Measurements from ENCODE around the gene APBA2. TPM values are rescaled to one million over a fixed set of nuclear protein-coding genes. Genes with fewer than 3 reads are reported as not detected.
A peak's percentile ranks its signal among the peaks of the same experiment; 100 is the strongest.

Gene APBA2
- total and polyA plus RNA-seq, 2 donors = 6.7 to 15.3 TPM

- Histone ChIP-seq H3K9me3 (ENCODE audit: control insufficient read depth in 2 of 2, insufficient read depth in 1 of 2, low read length in 1 of 2) (no peaks in the 10 kb centered on the region), H3K4me1 (ENCODE audit: control insufficient read depth in 2 of 2, insufficient read depth in 2 of 2, low read length in 2 of 2) (no peaks in the 10 kb centered on the region), H3K36me3 (ENCODE audit: control insufficient read depth in 2 of 2, insufficient read depth in 2 of 2, low read length in 1 of 2) (no peaks in the 10 kb centered on the region), H3K27ac (ENCODE audit: low read depth in 1 of 2, low read length in 1 of 2) (no peak overlapping the region), H3K4me3 (ENCODE audit: low read length in 2 of 2) (no peak overlapping the region), H3K27me3 (ENCODE audit: control insufficient read depth in 2 of 2, insufficient read depth in 1 of 2, low read length in 1 of 2) (no peaks in the 10 kb centered on the region)
- DNase-seq (ENCODE audit: low read depth in 6 of 9, low spot score in 9 of 9) = no peak
- WGBS = 91% methylated on average over 3 of the region's 3 CpGs
Observed at GRCh38 chr15:29031502-29032228, 145.9 kb downstream of the APBA2 start.

DNA sequence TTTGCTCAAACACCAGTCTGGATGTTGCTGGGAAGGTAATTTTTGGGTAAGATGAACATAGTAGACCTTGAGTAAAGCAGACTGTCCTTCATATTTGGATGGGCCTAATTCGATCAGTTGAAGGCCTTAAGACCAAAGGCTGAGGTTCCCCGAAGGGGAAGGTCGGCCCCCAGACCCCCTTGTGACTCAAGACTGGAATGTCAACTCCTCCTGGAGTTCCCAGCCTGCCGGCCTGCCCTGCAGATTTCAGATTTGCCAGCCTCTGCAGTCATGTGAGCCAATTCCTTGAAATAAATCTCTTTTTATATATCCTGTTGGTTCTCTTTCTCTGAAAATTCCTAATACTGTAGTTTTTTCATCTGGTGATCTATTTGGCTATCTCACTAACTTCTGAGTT lies 146.5 kb downstream of the APBA2 start:
- DNase-seq (ENCODE audit: low read depth in 6 of 9, low spot score in 9 of 9) = no peak
- no peak overlapping the region for H3K27ac ChIP-seq (ENCODE audit: low read depth in 1 of 2, low read length in 1 of 2)
- no peaks in the 10 kb centered on the region for H3K4me1 ChIP-seq (ENCODE audit: control insufficient read depth in 2 of 2, insufficient read depth in 2 of 2, low read length in 2 of 2)
- no peaks in the 10 kb centered on the region for H3K9me3 ChIP-seq (ENCODE audit: control insufficient read depth in 2 of 2, insufficient read depth in 1 of 2, low read length in 1 of 2)
- no peaks in the 10 kb centered on the region for H3K27me3 ChIP-seq (ENCODE audit: control insufficient read depth in 2 of 2, insufficient read depth in 1 of 2, low read length in 1 of 2)
- H3K36me3 ChIP-seq (ENCODE audit: control insufficient read depth in 2 of 2, insufficient read depth in 2 of 2, low read length in 1 of 2) = no peaks in the 10 kb centered on the region
- H3K4me3 ChIP-seq (ENCODE audit: low read length in 2 of 2) = no peak overlapping the region
- WGBS = 95% methylated on average over 4 of the region's 4 CpGs

- H3K4me3 ChIP-seq (ENCODE audit: low read length in 2 of 2) = no peak overlapping the region
- no peak for DNase-seq (ENCODE audit: low read depth in 6 of 9, low spot score in 9 of 9)
- 94% methylated on average over 5 of the region's 5 CpGs for WGBS
- no peaks in the 10 kb centered on the region for H3K9me3 ChIP-seq (ENCODE audit: control insufficient read depth in 2 of 2, insufficient read depth in 1 of 2, low read length in 1 of 2)
- H3K27me3 ChIP-seq (ENCODE audit: control insufficient read depth in 2 of 2, insufficient read depth in 1 of 2, low read length in 1 of 2) = no peaks in the 10 kb centered on the region
- H3K4me1 ChIP-seq (ENCODE audit: control insufficient read depth in 2 of 2, insufficient read depth in 2 of 2, low read length in 2 of 2) = no peaks in the 10 kb centered on the region
- H3K36me3 ChIP-seq (ENCODE audit: control insufficient read depth in 2 of 2, insufficient read depth in 2 of 2, low read length in 1 of 2) = no peaks in the 10 kb centered on the region
- no peak overlapping the region for H3K27ac ChIP-seq (ENCODE audit: low read depth in 1 of 2, low read length in 1 of 2)
Observed at GRCh38 chr15:29032751-29033150, 147.0 kb downstream of the APBA2 start.

- DNase-seq (ENCODE audit: low read depth in 6 of 9, low spot score in 9 of 9) = no peak
- Histone ChIP-seq H3K27me3 (ENCODE audit: control insufficient read depth in 2 of 2, insufficient read depth in 1 of 2, low read length in 1 of 2) (no peaks in the 10 kb centered on the region), H3K4me3 (ENCODE audit: low read length in 2 of 2) (no peak overlapping the region), H3K9me3 (ENCODE audit: control insufficient read depth in 2 of 2, insufficient read depth in 1 of 2, low read length in 1 of 2) (no peaks in the 10 kb centered on the region), H3K27ac (ENCODE audit: low read depth in 1 of 2, low read length in 1 of 2) (no peak overlapping the region), H3K36me3 (ENCODE audit: control insufficient read depth in 2 of 2, insufficient read depth in 2 of 2, low read length in 1 of 2) (no peaks in the 10 kb centered on the region), H3K4me1 (ENCODE audit: control insufficient read depth in 2 of 2, insufficient read depth in 2 of 2, low read length in 2 of 2) (no peaks in the 10 kb centered on the region)
- WGBS = 94% methylated on average over 3 of the region's 3 CpGs
Observed at GRCh38 chr15:29034151-29034550, 148.4 kb downstream of the APBA2 start.

DNA sequence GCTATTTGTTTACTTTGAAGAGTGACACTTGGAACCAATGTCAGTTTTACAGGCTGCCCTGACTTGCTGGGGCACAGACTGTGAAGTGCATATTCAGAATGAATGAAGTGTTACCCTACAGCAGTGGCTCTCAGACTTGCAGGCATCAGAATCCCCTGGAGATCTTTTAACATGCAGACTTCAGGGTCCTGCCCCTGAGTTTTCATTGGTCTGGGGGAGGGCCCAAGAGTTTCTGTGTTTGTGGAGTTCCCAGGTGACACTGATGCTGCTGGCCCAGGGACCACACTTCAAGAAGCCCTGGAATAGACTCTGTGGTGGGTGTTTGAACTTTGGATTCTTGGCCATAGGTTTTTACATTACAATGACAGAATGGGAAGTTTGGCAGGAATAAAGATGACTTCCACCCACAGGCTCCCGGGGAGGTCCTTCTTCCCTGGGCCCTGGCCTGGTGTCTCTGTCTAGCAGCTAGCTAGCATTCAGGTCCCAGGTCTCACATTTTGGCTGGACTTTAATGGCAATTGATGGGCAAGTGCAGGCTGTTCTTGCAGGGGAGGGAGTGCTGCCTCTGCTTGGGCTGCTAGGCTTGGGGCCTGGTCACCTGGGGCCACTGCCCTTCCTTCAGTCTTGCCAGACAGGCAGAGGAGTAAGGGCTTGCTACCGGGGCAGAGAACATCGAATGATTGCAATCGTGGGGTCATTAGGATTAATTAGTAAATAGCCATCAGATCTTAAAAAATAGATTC lies 149.0 kb downstream of the APBA2 start:
- Histone ChIP-seq H3K4me1 (ENCODE audit: control insufficient read depth in 2 of 2, insufficient read depth in 2 of 2, low read length in 2 of 2) (no peaks in the 10 kb centered on the region), H3K27ac (ENCODE audit: low read depth in 1 of 2, low read length in 1 of 2) (no peak overlapping the region), H3K4me3 (ENCODE audit: low read length in 2 of 2) (no peak overlapping the region), H3K36me3 (ENCODE audit: control insufficient read depth in 2 of 2, insufficient read depth in 2 of 2, low read length in 1 of 2) (no peaks in the 10 kb centered on the region), H3K9me3 (ENCODE audit: control insufficient read depth in 2 of 2, insufficient read depth in 1 of 2, low read length in 1 of 2) (no peaks in the 10 kb centered on the region), H3K27me3 (ENCODE audit: control insufficient read depth in 2 of 2, insufficient read depth in 1 of 2, low read length in 1 of 2) (no peaks in the 10 kb centered on the region)
- WGBS = 97% methylated on average over 4 of the region's 4 CpGs
- no peak for DNase-seq (ENCODE audit: low read depth in 6 of 9, low spot score in 9 of 9)

DNA sequence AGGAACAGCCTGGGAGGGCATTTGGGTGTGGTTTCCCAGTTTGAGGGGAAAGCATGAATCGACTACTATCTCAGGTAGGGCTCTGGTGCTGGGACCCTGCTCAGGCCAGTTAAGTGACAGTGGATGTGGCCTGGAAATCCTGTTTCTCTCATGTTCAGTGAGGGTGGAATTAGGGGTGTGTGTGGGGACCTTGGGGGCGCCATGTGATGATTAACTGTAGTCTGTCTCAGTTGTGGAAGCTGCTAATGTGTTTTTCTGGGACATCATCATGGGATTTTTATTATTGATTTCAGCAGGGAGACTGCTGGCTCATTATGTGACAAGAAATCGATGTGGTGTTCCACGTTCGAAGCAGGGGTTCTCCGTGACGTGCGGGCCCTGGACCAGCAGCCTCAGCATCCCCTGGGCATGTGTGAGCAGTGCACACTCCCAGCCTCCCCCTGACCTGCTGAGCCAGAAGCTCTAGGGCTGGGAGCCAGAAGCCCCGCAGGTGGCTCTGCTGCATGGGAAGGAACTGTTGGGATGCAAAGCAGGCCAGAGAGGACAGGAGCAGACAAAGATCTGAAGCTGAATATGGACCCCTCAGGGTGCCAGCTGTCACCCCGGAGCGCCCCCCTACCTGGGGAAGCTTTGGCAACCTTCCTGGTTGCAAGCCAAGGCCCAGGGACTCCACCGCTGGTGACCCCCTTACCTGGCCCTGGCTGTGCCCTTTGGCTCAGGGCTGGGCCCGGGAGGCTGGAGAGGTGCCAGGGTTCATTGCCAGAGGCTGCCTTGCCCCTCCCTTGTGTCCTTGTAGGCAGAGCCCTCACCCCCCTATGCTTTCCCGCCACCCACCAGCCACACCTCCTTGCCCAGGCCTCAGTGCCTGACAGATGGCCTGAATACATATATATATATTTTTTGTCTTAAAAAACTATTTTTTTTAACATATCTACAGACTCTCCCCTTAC lies 149.8 kb downstream of the APBA2 start:
- no peaks in the 10 kb centered on the region for H3K4me1 ChIP-seq (ENCODE audit: control insufficient read depth in 2 of 2, insufficient read depth in 2 of 2, low read length in 2 of 2)
- H3K36me3 ChIP-seq (ENCODE audit: control insufficient read depth in 2 of 2, insufficient read depth in 2 of 2, low read length in 1 of 2) = no peaks in the 10 kb centered on the region
- WGBS = 92% methylated on average over 14 of the region's 14 CpGs
- H3K9me3 ChIP-seq (ENCODE audit: control insufficient read depth in 2 of 2, insufficient read depth in 1 of 2, low read length in 1 of 2) = no peaks in the 10 kb centered on the region
- no peak for DNase-seq (ENCODE audit: low read depth in 6 of 9, low spot score in 9 of 9)
- no peak overlapping the region for H3K27ac ChIP-seq (ENCODE audit: low read depth in 1 of 2, low read length in 1 of 2)
- no peak overlapping the region for H3K4me3 ChIP-seq (ENCODE audit: low read length in 2 of 2)
- H3K27me3 ChIP-seq (ENCODE audit: control insufficient read depth in 2 of 2, insufficient read depth in 1 of 2, low read length in 1 of 2) = no peaks in the 10 kb centered on the region

- H3K36me3 ChIP-seq (ENCODE audit: control insufficient read depth in 2 of 2, insufficient read depth in 2 of 2, low read length in 1 of 2) = no peaks in the 10 kb centered on the region
- no peaks in the 10 kb centered on the region for H3K27me3 ChIP-seq (ENCODE audit: control insufficient read depth in 2 of 2, insufficient read depth in 1 of 2, low read length in 1 of 2)
- 52% methylated on average over 9 of the region's 9 CpGs for WGBS
- H3K9me3 ChIP-seq (ENCODE audit: control insufficient read depth in 2 of 2, insufficient read depth in 1 of 2, low read length in 1 of 2) = no peaks in the 10 kb centered on the region
- H3K4me3 ChIP-seq (ENCODE audit: low read length in 2 of 2) = no peak overlapping the region
- DNase-seq (ENCODE audit: low read depth in 6 of 9, low spot score in 9 of 9) = no peak
- no peak overlapping the region for H3K27ac ChIP-seq (ENCODE audit: low read depth in 1 of 2, low read length in 1 of 2)
- H3K4me1 ChIP-seq (ENCODE audit: control insufficient read depth in 2 of 2, insufficient read depth in 2 of 2, low read length in 2 of 2) = no peaks in the 10 kb centered on the region
Observed at GRCh38 chr15:29037997-29038705, 152.4 kb downstream of the APBA2 start.

GRCh38 chr15:29039466-29040369 lies 153.9 kb downstream of the APBA2 start:
- DNase-seq (ENCODE audit: low read depth in 6 of 9, low spot score in 9 of 9) = peak in 1 of 9 donors; percentile 50
- H3K27me3 ChIP-seq (ENCODE audit: control insufficient read depth in 2 of 2, insufficient read depth in 1 of 2, low read length in 1 of 2) = no peaks in the 10 kb centered on the region
- H3K36me3 ChIP-seq (ENCODE audit: control insufficient read depth in 2 of 2, insufficient read depth in 2 of 2, low read length in 1 of 2) = no peaks in the 10 kb centered on the region
- H3K9me3 ChIP-seq (ENCODE audit: control insufficient read depth in 2 of 2, insufficient read depth in 1 of 2, low read length in 1 of 2) = no peaks in the 10 kb centered on the region
- 63% methylated on average over 13 of the region's 13 CpGs for WGBS
- H3K4me3 ChIP-seq (ENCODE audit: low read length in 2 of 2) = no peak overlapping the region
- no peaks in the 10 kb centered on the region for H3K4me1 ChIP-seq (ENCODE audit: control insufficient read depth in 2 of 2, insufficient read depth in 2 of 2, low read length in 2 of 2)
- H3K27ac ChIP-seq (ENCODE audit: low read depth in 1 of 2, low read length in 1 of 2) = no peak overlapping the region
